ENCODE results near the gene NKAIN2.
"Not testable (repeated sequence)": the region's sequence is repeated elsewhere in the genome, so short reads cannot be mapped to it uniquely, and the experiment has no call there.

NKAIN2 gene

GRCh38 chr6:123972600-123973294, 169.1 kb downstream of the NKAIN2 start:
- no peak for DNase-seq

GRCh38 chr6:123980311-123980710, 176.6 kb downstream of the NKAIN2 start:
- DNase-seq = no peak

GRCh38 chr6:123986938-123987337, 183.3 kb downstream of the NKAIN2 start:
- no peak for DNase-seq

- DNase-seq = not testable (repeated sequence)
Measured at GRCh38 chr6:123989918-123990317, 186.3 kb downstream of the NKAIN2 start.

- no peak for DNase-seq
Measured at GRCh38 chr6:123990376-123990775, 186.7 kb downstream of the NKAIN2 start.

- no peak for DNase-seq
Measured at GRCh38 chr6:123994168-123994567, 190.5 kb downstream of the NKAIN2 start.

- DNase-seq = peak in 1 of 2 experiments; percentile 10
Measured at GRCh38 chr6:123994891-123995635, 191.4 kb downstream of the NKAIN2 start.

- peak in 1 of 2 experiments; percentile 9 for DNase-seq
Measured at GRCh38 chr6:123997223-123997622, 193.6 kb downstream of the NKAIN2 start.

- DNase-seq = no peak
Measured at GRCh38 chr6:124002377-124003081, 198.9 kb downstream of the NKAIN2 start.

- DNase-seq = no peak
Measured at GRCh38 chr6:124007266-124007665, 203.6 kb downstream of the NKAIN2 start.

- DNase-seq = peak; percentile 77 to 81
Measured at GRCh38 chr6:124008000-124008987, 204.6 kb downstream of the NKAIN2 start.

GRCh38 chr6:124008988-124009765, 205.5 kb downstream of the NKAIN2 start:
- DNase-seq = peak in 1 of 2 experiments; percentile 27

- peak; percentile 57 to 69 for DNase-seq
Measured at GRCh38 chr6:124010574-124010973, 206.9 kb downstream of the NKAIN2 start.

- DNase-seq = no peak
Measured at GRCh38 chr6:124011180-124011579, 207.5 kb downstream of the NKAIN2 start.

GRCh38 chr6:124022051-124022450, 218.4 kb downstream of the NKAIN2 start:
- not testable (repeated sequence) for DNase-seq

- DNase-seq = peak; percentile 57 to 73
Measured at GRCh38 chr6:124022641-124023040, 219.0 kb downstream of the NKAIN2 start.

GRCh38 chr6:124026694-124027093, 223.0 kb downstream of the NKAIN2 start:
- no peak for DNase-seq

- DNase-seq = no peak
Measured at GRCh38 chr6:124027392-124027791, 223.7 kb downstream of the NKAIN2 start.

GRCh38 chr6:124028117-124028516, 224.5 kb downstream of the NKAIN2 start:
- DNase-seq = no peak

GRCh38 chr6:124029567-124029966, 225.9 kb downstream of the NKAIN2 start:
- no peak for DNase-seq

GRCh38 chr6:124033501-124033900, 229.8 kb downstream of the NKAIN2 start:
- no peak for DNase-seq

GRCh38 chr6:124036384-124036783, 232.7 kb downstream of the NKAIN2 start:
- DNase-seq = no peak
